ENCODE data around the gene EMCN.

Gene EMCN

GRCh38 chr4:100511896-100512295 is 5.9 kb downstream of the EMCN start:
- Mint-ChIP-seq H3K36me3 (no peaks in the 10 kb centered on the region), H3K4me3 (no peak overlapping the region), H3K4me1 (no peaks in the 10 kb centered on the region), H3K27ac (no peak overlapping the region), H3K9me3 (no peaks in the 10 kb centered on the region), H3K27me3 (peaks cover 3% of the 10 kb centered on the region)
- DNase-seq (ENCODE audit: low spot score in 2 of 2) (no peak), ATAC-seq (ENCODE audit: low read depth) (no peak)

- Mint-ChIP-seq H3K9me3 (no peaks in the 10 kb centered on the region), H3K36me3 (no peaks in the 10 kb centered on the region), H3K27ac (no peak overlapping the region), H3K4me1 (no peaks in the 10 kb centered on the region), H3K27me3 (peaks cover 3% of the 10 kb centered on the region), H3K4me3 (no peak overlapping the region)
- DNase-seq (ENCODE audit: low spot score in 2 of 2) (no peak), ATAC-seq (ENCODE audit: low read depth) (no peak)
Observed at GRCh38 chr4:100510551-100510950, 7.3 kb downstream of the EMCN start.

DNA sequence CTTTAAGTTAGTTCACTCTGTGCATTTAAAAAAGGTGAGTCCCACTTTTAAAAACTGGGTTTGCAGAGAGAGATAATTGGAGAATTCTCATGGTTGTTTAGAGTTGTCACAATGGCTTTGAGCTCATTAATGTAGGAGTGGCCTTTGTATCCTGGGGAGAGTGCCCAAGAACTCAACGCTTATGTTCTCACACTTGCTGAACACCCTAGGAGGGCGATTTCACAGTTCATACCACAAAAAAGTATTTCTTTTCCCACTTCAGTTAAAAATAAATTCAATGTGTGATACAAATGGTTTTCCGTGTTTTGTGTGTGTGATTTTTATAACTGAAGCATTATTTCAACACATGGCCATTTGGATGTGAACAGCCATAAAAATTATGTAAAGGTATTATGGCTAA is 8.4 kb downstream of the EMCN start:
- no peaks in the 10 kb centered on the region for H3K9me3 Mint-ChIP-seq
- no peak for DNase-seq (ENCODE audit: low spot score in 2 of 2)

DNA sequence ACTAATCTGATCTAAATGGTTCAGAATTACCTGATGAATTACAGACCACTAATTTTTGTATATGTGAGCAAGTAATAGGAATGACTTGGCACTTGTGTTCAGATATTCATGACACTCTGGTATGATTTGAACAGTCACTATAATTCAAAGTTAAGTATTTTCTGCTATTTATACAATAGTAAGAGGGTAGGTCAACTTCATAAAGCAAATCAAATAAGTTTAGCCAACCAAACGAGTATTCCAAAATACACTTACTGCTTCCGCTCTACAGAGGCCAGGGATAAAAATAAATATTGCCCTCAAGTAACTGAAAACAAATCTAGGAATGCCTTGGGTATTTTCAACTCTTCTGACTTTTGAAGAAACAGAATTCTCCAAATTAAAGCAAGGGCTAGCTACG is 9.1 kb downstream of the EMCN start:
- H3K27me3 Mint-ChIP-seq = no peaks in the 10 kb centered on the region
- H3K4me1 Mint-ChIP-seq = no peaks in the 10 kb centered on the region

More for the DNA sequence above, 8.4 kb downstream of the EMCN start:
- no peaks in the 10 kb centered on the region for H3K36me3 Mint-ChIP-seq
- no peaks in the 10 kb centered on the region for H3K4me1 Mint-ChIP-seq
- ATAC-seq (ENCODE audit: low read depth) = no peak
- peaks cover 3% of the 10 kb centered on the region for H3K27me3 Mint-ChIP-seq
- H3K4me3 Mint-ChIP-seq = no peak overlapping the region
- no peak overlapping the region for H3K27ac Mint-ChIP-seq

DNA sequence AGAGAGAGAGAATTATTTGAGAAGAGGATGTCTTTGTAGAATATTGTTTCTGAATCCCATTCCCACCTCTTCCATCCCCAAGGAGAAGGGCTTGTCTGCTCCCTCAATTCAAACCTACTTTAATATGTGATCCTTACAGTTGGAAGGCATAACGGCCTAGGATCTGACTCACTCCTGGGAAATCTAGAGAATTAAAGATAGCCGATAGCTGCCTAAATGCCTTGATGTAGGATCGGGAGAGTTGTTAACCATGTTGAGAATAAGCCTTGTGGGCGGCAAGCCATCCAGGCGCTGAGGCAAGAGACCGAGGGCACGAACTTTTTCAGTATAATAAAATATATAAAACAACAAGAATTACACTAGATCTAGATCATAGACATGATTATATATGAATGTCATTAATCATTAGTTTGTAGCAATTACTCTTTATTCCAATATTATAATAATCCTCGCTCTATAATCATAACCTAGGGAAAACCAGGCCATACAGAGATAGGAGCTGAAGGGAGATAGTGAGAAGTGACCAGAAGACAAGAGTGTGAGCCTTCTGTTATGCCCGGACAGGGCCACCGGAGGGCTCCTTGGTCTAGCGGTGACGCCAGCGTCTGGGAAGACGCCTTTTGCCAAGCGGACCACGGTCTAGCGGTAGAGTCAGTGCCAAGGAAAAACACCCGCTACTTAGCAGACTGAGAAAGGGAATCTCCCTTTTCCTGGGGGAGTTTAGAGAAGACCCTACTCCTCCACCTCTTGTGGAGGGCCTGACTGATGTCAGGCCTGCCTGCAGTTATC is 13.5 kb downstream of the EMCN start:
- H3K9me3 Mint-ChIP-seq = no peaks in the 10 kb centered on the region
- H3K4me3 Mint-ChIP-seq = no peak overlapping the region
- no peaks in the 10 kb centered on the region for H3K4me1 Mint-ChIP-seq
- no peak overlapping the region for H3K27ac Mint-ChIP-seq
- no peak for ATAC-seq (ENCODE audit: low read depth)
- DNase-seq (ENCODE audit: low spot score in 2 of 2) = no peak
- H3K36me3 Mint-ChIP-seq = no peaks in the 10 kb centered on the region
- H3K27me3 Mint-ChIP-seq = no peaks in the 10 kb centered on the region

More for the DNA sequence above, 9.1 kb downstream of the EMCN start:
- ATAC-seq (ENCODE audit: low read depth) = no peak
- Mint-ChIP-seq H3K36me3 (no peaks in the 10 kb centered on the region), H3K27ac (no peak overlapping the region), H3K4me3 (no peak overlapping the region), H3K9me3 (no peaks in the 10 kb centered on the region)
- no peak for DNase-seq (ENCODE audit: low spot score in 2 of 2)

DNA sequence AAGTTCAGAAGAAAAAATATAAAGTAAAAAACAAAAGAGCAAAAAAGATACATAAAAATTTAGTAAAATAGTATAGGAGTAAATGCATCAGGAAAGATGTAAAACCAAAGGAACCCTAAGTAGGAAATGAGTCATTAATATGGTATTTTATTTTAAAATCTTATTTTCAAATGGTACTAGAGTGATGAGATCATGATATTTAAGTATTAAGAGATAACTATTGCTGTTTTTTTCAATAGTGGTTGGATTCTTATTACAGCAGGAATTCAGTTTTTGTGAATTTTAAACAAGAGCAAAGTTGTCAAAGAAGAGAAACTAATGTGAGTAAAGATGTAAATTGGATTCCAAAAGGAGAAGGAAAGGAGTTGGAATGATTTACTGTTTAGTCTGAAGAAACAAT is 20.0 kb downstream of the EMCN start:
- Mint-ChIP-seq H3K9me3 (no peaks in the 10 kb centered on the region), H3K4me1 (no peaks in the 10 kb centered on the region), H3K4me3 (no peak overlapping the region), H3K36me3 (no peaks in the 10 kb centered on the region), H3K27me3 (no peaks in the 10 kb centered on the region), H3K27ac (no peak overlapping the region)
- DNase-seq (ENCODE audit: low spot score in 2 of 2) (no peak), ATAC-seq (ENCODE audit: low read depth) (no peak)

- DNase-seq (ENCODE audit: low spot score in 2 of 2) (no peak), ATAC-seq (ENCODE audit: low read depth) (no peak)
- Mint-ChIP-seq H3K4me3 (no peak overlapping the region), H3K27me3 (no peaks in the 10 kb centered on the region), H3K36me3 (no peaks in the 10 kb centered on the region), H3K27ac (no peak overlapping the region), H3K4me1 (no peaks in the 10 kb centered on the region), H3K9me3 (peaks cover 5% of the 10 kb centered on the region)
Observed at GRCh38 chr4:100495074-100495473, 22.7 kb downstream of the EMCN start.

DNA sequence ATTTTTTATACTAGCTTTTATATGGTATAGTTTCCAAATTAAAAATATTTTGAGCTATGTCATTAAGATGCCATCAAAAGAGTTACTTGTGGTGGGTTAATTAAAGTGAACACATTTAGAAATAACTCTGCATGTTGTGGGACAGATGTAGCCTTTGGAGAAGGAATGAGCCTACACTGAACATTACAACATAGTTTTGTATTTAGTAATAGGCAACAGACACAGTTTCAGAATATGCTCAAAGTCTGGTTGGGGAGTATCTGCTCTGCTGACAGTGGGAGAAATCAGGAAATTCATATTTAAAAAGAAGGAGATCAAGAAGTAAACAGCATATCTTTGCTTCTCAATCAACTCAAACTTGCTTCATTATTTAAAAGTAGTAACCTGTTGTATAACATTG is 23.7 kb downstream of the EMCN start:
- H3K27ac Mint-ChIP-seq = no peak overlapping the region
- DNase-seq (ENCODE audit: low spot score in 2 of 2) = no peak
- H3K27me3 Mint-ChIP-seq = no peaks in the 10 kb centered on the region
- no peaks in the 10 kb centered on the region for H3K4me1 Mint-ChIP-seq
- ATAC-seq (ENCODE audit: low read depth) = no peak
- H3K36me3 Mint-ChIP-seq = no peaks in the 10 kb centered on the region
- H3K9me3 Mint-ChIP-seq = peaks cover 5% of the 10 kb centered on the region
- no peak overlapping the region for H3K4me3 Mint-ChIP-seq

DNA sequence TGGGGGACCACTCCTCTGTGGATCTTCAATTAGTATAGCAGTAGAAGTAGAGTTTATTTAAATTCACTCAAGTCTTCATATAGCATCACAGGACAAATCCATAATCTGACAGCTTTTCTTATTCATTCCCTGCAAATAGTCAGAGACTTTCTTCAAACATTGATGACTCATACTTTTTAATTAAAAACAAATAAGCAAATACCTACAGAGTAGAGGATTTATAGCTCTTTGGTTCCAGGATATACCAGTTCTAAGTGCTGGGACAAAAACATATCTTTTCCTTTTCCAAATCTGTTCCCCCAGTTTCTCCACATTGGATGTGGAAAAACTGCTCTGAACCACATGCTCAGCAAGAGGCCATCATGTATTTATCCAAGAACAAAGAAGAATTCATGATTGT is 24.1 kb downstream of the EMCN start:
- Mint-ChIP-seq H3K27me3 (no peaks in the 10 kb centered on the region), H3K36me3 (no peaks in the 10 kb centered on the region), H3K4me3 (no peak overlapping the region), H3K4me1 (no peaks in the 10 kb centered on the region), H3K9me3 (peaks cover 5% of the 10 kb centered on the region), H3K27ac (no peak overlapping the region)
- ATAC-seq (ENCODE audit: low read depth) (no peak), DNase-seq (ENCODE audit: low spot score in 2 of 2) (no peak)

DNA sequence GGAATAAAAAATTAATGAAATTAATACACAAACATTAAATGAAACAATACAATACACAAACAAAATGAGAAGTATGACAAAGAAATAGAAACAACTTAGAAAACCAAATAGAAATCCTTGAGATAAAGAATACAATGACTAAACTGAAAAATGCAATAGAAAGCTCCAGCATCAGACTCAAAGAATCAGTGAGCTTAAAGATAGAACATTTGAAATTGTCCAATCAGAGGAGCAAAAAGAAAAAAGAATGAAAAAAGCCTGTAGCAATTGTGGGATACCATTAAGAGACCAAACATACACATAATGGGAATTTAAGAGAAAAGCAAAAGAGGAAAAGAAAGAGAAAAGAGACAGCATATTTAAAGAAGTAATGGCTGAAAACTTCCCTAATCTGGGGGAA is 25.7 kb downstream of the EMCN start:
- no peak for DNase-seq (ENCODE audit: low spot score in 2 of 2)
- H3K9me3 Mint-ChIP-seq = peaks cover 5% of the 10 kb centered on the region
- no peaks in the 10 kb centered on the region for H3K36me3 Mint-ChIP-seq
- no peak overlapping the region for H3K4me3 Mint-ChIP-seq
- no peak for ATAC-seq (ENCODE audit: low read depth)
- H3K4me1 Mint-ChIP-seq = no peaks in the 10 kb centered on the region
- no peak overlapping the region for H3K27ac Mint-ChIP-seq
- no peaks in the 10 kb centered on the region for H3K27me3 Mint-ChIP-seq

GRCh38 chr4:100489305-100489704 is 28.5 kb downstream of the EMCN start:
- Mint-ChIP-seq H3K27me3 (peaks cover 3% of the 10 kb centered on the region), H3K4me1 (no peaks in the 10 kb centered on the region), H3K27ac (no peak overlapping the region), H3K4me3 (no peak overlapping the region), H3K36me3 (no peaks in the 10 kb centered on the region), H3K9me3 (peaks cover 5% of the 10 kb centered on the region)
- DNase-seq (ENCODE audit: low spot score in 2 of 2) (no peak), ATAC-seq (ENCODE audit: low read depth) (no peak)

- no peak overlapping the region for H3K4me3 Mint-ChIP-seq
- no peaks in the 10 kb centered on the region for H3K36me3 Mint-ChIP-seq
- no peaks in the 10 kb centered on the region for H3K9me3 Mint-ChIP-seq
- H3K27ac Mint-ChIP-seq = no peak overlapping the region
- ATAC-seq (ENCODE audit: low read depth) (no peak), DNase-seq (ENCODE audit: low spot score in 2 of 2) (no peak)
- H3K27me3 Mint-ChIP-seq = peaks cover 5% of the 10 kb centered on the region
- H3K4me1 Mint-ChIP-seq = no peaks in the 10 kb centered on the region
Observed at GRCh38 chr4:100486496-100486895, 31.3 kb downstream of the EMCN start.

- Mint-ChIP-seq H3K36me3 (no peaks in the 10 kb centered on the region), H3K27ac (no peak overlapping the region), H3K4me3 (no peak overlapping the region), H3K9me3 (no peaks in the 10 kb centered on the region), H3K4me1 (no peaks in the 10 kb centered on the region), H3K27me3 (peaks cover 5% of the 10 kb centered on the region)
- no peak for DNase-seq (ENCODE audit: low spot score in 2 of 2)
- ATAC-seq (ENCODE audit: low read depth) = no peak
Observed at GRCh38 chr4:100483796-100484195, 34.0 kb downstream of the EMCN start.

DNA sequence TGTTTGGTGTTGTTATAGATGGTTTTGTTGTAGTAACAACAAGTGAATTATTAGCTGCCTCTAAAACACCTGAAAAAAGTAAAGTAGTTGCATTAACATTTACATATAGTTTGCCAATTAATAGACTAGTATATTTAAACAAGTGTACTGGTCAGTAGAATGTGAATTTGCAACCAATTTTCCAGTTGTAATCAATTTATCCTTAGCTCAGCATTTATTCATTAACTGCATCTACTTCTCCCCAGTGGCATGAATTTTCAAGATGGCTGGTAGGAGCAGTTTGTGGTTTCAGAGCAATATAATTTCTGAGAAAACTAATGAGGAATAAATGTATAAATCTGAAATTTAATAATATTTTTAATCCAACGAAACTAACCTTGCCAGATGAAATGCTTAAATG is 37.9 kb downstream of the EMCN start:
- Mint-ChIP-seq H3K27me3 (peaks cover 5% of the 10 kb centered on the region), H3K36me3 (no peaks in the 10 kb centered on the region), H3K27ac (no peak overlapping the region), H3K4me1 (no peaks in the 10 kb centered on the region), H3K4me3 (no peak overlapping the region), H3K9me3 (peaks cover 2% of the 10 kb centered on the region)
- ATAC-seq (ENCODE audit: low read depth) = no peak
- DNase-seq (ENCODE audit: low spot score in 2 of 2) = no peak

GRCh38 chr4:100469555-100469954 is 48.3 kb downstream of the EMCN start:
- no peak overlapping the region for H3K27ac Mint-ChIP-seq
- no peaks in the 10 kb centered on the region for H3K36me3 Mint-ChIP-seq
- no peaks in the 10 kb centered on the region for H3K4me1 Mint-ChIP-seq
- no peak overlapping the region for H3K4me3 Mint-ChIP-seq
- peaks cover 1% of the 10 kb centered on the region for H3K9me3 Mint-ChIP-seq
- no peak for DNase-seq (ENCODE audit: low spot score in 2 of 2)
- peaks cover 3% of the 10 kb centered on the region for H3K27me3 Mint-ChIP-seq
- no peak for ATAC-seq (ENCODE audit: low read depth)

Measured in memory B cell (primary cell).